ENCODE data around the gene SHC2.

The SHC2 gene

DNA sequence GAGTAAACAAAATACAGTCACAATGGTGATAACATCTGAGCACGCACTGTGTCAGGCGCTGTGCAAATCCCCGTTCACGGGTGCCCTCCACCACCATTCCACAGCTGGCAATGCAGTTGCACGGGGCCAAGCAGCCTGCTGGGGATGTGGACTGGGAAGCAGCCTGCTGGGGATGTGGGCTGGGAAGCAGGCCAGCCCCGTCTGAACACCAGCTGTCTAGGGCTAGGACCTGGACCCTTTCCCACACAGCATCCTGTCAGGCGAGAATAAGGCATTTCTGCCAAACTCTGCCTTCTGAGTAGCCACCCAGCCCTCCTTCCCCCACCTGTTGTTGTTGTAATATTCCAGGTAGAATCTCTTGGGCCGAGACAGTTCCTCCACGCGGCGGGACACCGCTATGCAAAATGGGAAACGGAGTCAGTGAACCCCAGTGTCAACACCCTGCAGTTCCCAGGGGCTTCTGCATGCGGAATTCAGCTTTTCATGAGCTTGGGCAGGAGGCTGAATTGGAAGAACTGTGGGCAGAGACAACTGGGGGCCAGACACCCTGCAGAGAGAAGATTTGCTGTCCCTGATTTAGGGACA is 88.4 kb downstream of the SHC2 start:
- no peak for DNase-seq (ENCODE audit: low read depth)

- DNase-seq (ENCODE audit: low read depth), result no peak
Measured at GRCh38 chr19:371501-372168, 89.2 kb downstream of the SHC2 start.

- DNase-seq (ENCODE audit: low read depth), result no peak
Measured at GRCh38 chr19:370641-371330, 90.0 kb downstream of the SHC2 start.

- no peak for DNase-seq (ENCODE audit: low read depth)
Measured at GRCh38 chr19:369876-370275, 91.0 kb downstream of the SHC2 start.

GRCh38 chr19:369256-369655 is 91.6 kb downstream of the SHC2 start:
- DNase-seq (ENCODE audit: low read depth), result no peak

GRCh38 chr19:368630-369024 is 92.2 kb downstream of the SHC2 start:
- no peak for DNase-seq (ENCODE audit: low read depth)

DNA sequence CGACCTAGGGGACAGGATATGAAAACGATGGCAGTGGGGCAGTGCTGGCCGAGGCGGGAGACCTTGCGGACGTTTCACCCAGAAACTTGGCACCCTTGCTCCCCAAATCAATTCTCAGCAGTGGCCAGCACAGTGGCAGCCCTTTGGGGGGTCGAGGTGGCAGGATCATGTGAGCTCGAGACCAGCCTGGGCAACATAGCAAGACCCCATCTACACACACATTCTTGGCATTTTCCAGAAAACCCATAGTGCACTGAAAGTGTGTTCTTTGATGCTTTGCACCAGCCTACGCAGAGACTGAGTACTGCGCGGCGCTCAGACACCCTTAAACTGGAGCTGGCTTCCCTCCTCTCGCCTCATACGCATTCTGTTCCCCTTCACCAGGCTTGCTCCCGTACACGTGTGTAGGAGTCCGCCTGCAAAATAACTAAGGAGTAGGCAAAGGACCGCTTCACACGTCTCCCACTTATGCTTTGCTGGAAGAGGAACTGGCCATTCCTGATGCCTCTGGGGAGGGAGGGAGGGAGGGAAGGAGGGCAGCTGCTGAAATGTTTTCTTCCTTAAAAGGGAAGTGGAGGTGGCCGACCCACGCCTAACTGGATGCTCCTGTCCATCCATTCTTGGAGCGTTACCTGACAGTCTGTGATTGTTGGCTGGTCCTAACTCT is 92.7 kb downstream of the SHC2 start:
- no peak for DNase-seq (ENCODE audit: low read depth)

DNA sequence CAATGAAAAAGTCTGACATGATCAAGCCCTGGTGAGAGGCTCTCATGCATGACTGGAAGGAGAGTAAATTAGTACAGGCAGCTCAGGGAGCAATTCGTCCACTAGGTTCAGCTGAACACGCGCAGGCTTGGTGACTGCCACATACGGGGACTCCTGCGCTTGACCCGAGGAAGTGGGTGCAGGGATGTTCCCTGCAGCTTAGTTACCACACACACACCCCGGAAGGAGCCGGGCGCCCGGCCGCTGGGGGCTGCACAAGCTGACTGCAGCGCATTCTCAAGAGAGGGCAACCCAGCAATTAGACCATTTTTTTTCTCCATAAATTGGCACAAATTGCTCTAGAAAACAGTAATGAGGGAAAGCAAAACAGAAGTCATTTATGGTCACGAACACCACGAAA is 93.3 kb downstream of the SHC2 start:
- DNase-seq (ENCODE audit: low read depth), result no peak

GRCh38 chr19:366951-367350 is 93.9 kb downstream of the SHC2 start:
- no peak for DNase-seq (ENCODE audit: low read depth)

Data from T-helper 22 cell (primary cell).